ENCODE data around the gene ERGIC3.

DNA sequence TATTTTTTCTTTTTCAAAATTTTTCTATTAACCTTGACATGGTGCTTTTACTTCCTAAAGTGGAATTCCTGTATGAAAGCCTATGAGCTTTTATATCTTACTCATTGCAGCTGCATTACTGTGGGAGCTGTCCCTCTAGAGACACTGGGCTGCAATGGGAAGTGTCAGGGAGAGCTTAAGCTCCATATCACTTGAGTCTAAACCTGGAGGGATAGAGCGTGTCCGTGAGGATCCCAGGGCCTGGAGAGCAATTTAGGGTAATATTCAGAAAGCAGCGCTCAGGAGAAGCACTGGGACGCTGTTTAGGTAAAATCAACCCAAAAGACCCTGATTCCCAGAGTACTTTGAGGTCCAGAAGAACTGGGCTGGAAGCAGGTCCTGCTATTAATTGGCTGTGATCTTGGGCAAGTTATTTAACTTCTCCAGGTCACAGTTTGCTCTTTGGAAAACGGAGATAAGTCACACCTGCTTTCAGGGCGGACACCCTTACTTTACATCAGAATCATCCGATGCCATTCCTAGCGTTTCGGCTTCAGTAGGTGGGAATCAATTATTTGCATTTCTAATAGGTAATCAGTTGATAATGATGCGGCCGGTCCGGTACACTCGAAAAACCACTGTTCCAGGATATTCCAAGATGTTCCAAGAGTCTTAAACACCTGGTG lies 628 bp upstream of the ERGIC3 start:
- TF ChIP-seq CTCF (IDR thresholded peaks at IDR 0.05) (no peak), FOXJ3 (CRISPR knock-in tag; IDR thresholded peaks at IDR 0.05) (no peak), MXI1 (IDR thresholded peaks at IDR 0.05; ENCODE audit: low read depth, low read length) (no peak), IRF3 (IDR thresholded peaks at IDR 0.05; ENCODE audit: low read depth, low read length) (no peak), RFX5 (IDR thresholded peaks at IDR 0.05; ENCODE audit: low read length) (no peak), YY1 (IDR thresholded peaks at IDR 0.05; ENCODE audit: low read depth) (no peak), EP300 (IDR thresholded peaks at IDR 0.05; ENCODE audit: borderline replicate concordance in 1 of 2, low read depth in 1 of 2, low read length in 1 of 2) (no peak), SMC3 (IDR thresholded peaks at IDR 0.05; ENCODE audit: low read depth, low read length) (no peak)
